GM21529 (cell line): Measurements from ENCODE around the gene DKK3.
"Not testable (repeated sequence)": the region's sequence is repeated elsewhere in the genome, so short reads cannot be mapped to it uniquely, and the experiment has no call there.

Experiments used
- ATAC-seq: cut with Tn5 transposase; IDR thresholded peaks from one replicate; pipeline ENCODE4 v1.9.1; 2021; ENCODE audit not compliant: unreplicated experiment

Gene DKK3

GRCh38 chr11:12007769-12008737 lies at the start of gene DKK3:
Gene DKK3, minus strand, starts transcription at chr11:12008626. Its CDS starts 44 bp downstream, at chr11:12008582.
- no peak for ATAC-seq

GRCh38 chr11:12057299-12057980 lies 49.0 kb upstream of the DKK3 start:
- no peak for ATAC-seq

GRCh38 chr11:12056119-12056518 lies 47.7 kb upstream of the DKK3 start:
- no peak for ATAC-seq

GRCh38 chr11:12053606-12054361 lies 45.4 kb upstream of the DKK3 start:
- no peak for ATAC-seq

- no peak for ATAC-seq
These were observed 44.5 kb upstream of the DKK3 start for GRCh38 chr11:12052676-12053605.

- ATAC-seq, result no peak
These were observed 42.8 kb upstream of the DKK3 start for GRCh38 chr11:12051287-12051662.

- ATAC-seq, result no peak
These were observed 42.3 kb upstream of the DKK3 start for GRCh38 chr11:12050470-12051286.

GRCh38 chr11:12048936-12049790 lies 40.7 kb upstream of the DKK3 start:
- no peak for ATAC-seq

GRCh38 chr11:12046636-12047236 lies 38.3 kb upstream of the DKK3 start:
- ATAC-seq, result no peak

GRCh38 chr11:12045914-12046635 lies 37.6 kb upstream of the DKK3 start:
- no peak for ATAC-seq

- ATAC-seq, result no peak
These were observed 36.4 kb upstream of the DKK3 start for GRCh38 chr11:12044799-12045198.

GRCh38 chr11:12043959-12044791 lies 35.7 kb upstream of the DKK3 start:
- ATAC-seq, result peak; percentile 77

- ATAC-seq, result no peak
These were observed 34.8 kb upstream of the DKK3 start for GRCh38 chr11:12043221-12043620.

- no peak for ATAC-seq
These were observed 33.8 kb upstream of the DKK3 start for GRCh38 chr11:12042215-12042676.

- ATAC-seq, result not testable (repeated sequence)
These were observed 32.3 kb upstream of the DKK3 start for GRCh38 chr11:12040719-12041118.

- ATAC-seq, result no peak
These were observed 24.5 kb upstream of the DKK3 start for GRCh38 chr11:12032968-12033367.
